Left ventricle myocardium inferior (tissue), 1 donor: ENCODE measurements around the gene AARS1. TPM values are rescaled to one million over a fixed set of nuclear protein-coding genes. Genes with fewer than 3 reads are reported as not detected.
"Not testable (repeated sequence)": the region's sequence is repeated elsewhere in the genome, so short reads cannot be mapped to it uniquely, and the experiment has no call there.

Source experiments
- DNase-seq: peaks from one replicate; pipeline ENCODE4 v3.0.0-alpha.2; 2020
- H3K27ac ChIP-seq: fragments of 200-600 bp; replicated peaks from 2 replicates; pipeline ENCODE4 v1.8.0; 2021
- H3K27me3 ChIP-seq: fragments of 200-600 bp; 2 replicates; pipeline ENCODE4 v1.8.0; 2021; ENCODE audit warnings: low read depth
- H3K36me3 ChIP-seq: fragments of 200-600 bp; 2 replicates; pipeline ENCODE4 v1.8.0; 2021
- H3K4me1 ChIP-seq: fragments of 200-600 bp; 2 replicates; pipeline ENCODE4 v1.8.0; 2021
- H3K4me3 ChIP-seq: fragments of 200-600 bp; 2 replicates; pipeline ENCODE4 v1.8.0; 2021; ENCODE audit warnings: mild to moderate bottlenecking, moderate library complexity
- H3K9me3 ChIP-seq: fragments of 200-600 bp; replicated peaks from 2 replicates; pipeline ENCODE4 v1.8.0; 2021
- intact Hi-C: fragments of 100-400 bp; cut with micrococcal nuclease; formaldehyde crosslinking; loops from one replicate; pipeline ENCODE4 v1.11.0; 2022
- total RNA-seq: library from RNA; stranded (reverse); fragmentation: NEBNext Ultra II Directional; extraction: Animal tissue kit (Norgen Biotek cat#: 25700); gene quantifications from one replicate; pipeline ENCODE4 v1.2.1, GENCODE V29; 2021
- donor health status: DM: no; HTN: yes; CAD: no; lungs with severe emphysema.

The AARS1 gene
- total RNA-seq, 1 donor from 2014 or later: 61.0 TPM

GRCh38 chr16:70204668-70205405 lies 84.5 kb downstream of the AARS1 start:
- H3K27ac ChIP-seq, H3K4me3 ChIP-seq, H3K36me3 ChIP-seq, H3K27me3 ChIP-seq, H3K4me1 ChIP-seq, H3K9me3 ChIP-seq, intact Hi-C loops, DNase-seq: not testable (repeated sequence)

GRCh38 chr16:70204010-70204409 lies 85.3 kb downstream of the AARS1 start:
- H3K36me3 ChIP-seq, H3K9me3 ChIP-seq, H3K4me3 ChIP-seq, intact Hi-C loops, H3K27me3 ChIP-seq, H3K4me1 ChIP-seq, H3K27ac ChIP-seq, DNase-seq: not testable (repeated sequence)

GRCh38 chr16:70203508-70203907 lies 85.8 kb downstream of the AARS1 start:
- DNase-seq, H3K36me3 ChIP-seq, H3K27ac ChIP-seq, H3K9me3 ChIP-seq, H3K4me1 ChIP-seq, H3K27me3 ChIP-seq, H3K4me3 ChIP-seq, intact Hi-C loops: not testable (repeated sequence)

Other genes with a start within 250 kb of the AARS1 start
- gene PDPR, start 175.2 kb downstream of the AARS1 start, total RNA-seq: 22.2 TPM
- not detected for gene CLEC18C, start 115.7 kb downstream of the AARS1 start, total RNA-seq
- gene EXOSC6, start 37.6 kb downstream of the AARS1 start, total RNA-seq: 11.3 TPM
- 13.7 TPM for gene DDX19B, start 9.7 kb upstream of the AARS1 start, total RNA-seq
- gene DDX19A, start 57.4 kb upstream of the AARS1 start, total RNA-seq: 27.1 TPM
- 22.3 TPM for gene ST3GAL2, start 149.6 kb upstream of the AARS1 start, total RNA-seq
- 7.4 TPM for gene FCSK, start 165.1 kb upstream of the AARS1 start, total RNA-seq
- 43.7 TPM for gene COG4, start 234.0 kb upstream of the AARS1 start, total RNA-seq
- 129 TPM for gene SF3B3, start 234.3 kb upstream of the AARS1 start, total RNA-seq